ENCODE measurements around the gene TCP1.
"Not testable (repeated sequence)": the region's sequence is repeated elsewhere in the genome, so short reads cannot be mapped to it uniquely, and the experiment has no call there.

Gene TCP1

GRCh38 chr6:159754401-159754800 lies 35.0 kb downstream of the TCP1 start (continued):
- no peak for TF ChIP-seq CSRNP3 (CRISPR knock-in tag; IDR thresholded peaks at IDR 0.05)

GRCh38 chr6:159753081-159753872 lies 36.1 kb downstream of the TCP1 start:
- TF ChIP-seq ZNF70 (CRISPR knock-in tag; IDR thresholded peaks at IDR 0.05) (no peak), BACH2 (CRISPR knock-in tag; IDR thresholded peaks at IDR 0.05; ENCODE audit: borderline replicate concordance) (no peak), PATZ1 (CRISPR knock-in tag; IDR thresholded peaks at IDR 0.05; ENCODE audit: borderline replicate concordance) (no peak), ZC3H10 (CRISPR knock-in tag; IDR thresholded peaks at IDR 0.05) (no peak), ESRRG (CRISPR knock-in tag; IDR thresholded peaks at IDR 0.05) (no peak), CREB5 (CRISPR knock-in tag; IDR thresholded peaks at IDR 0.05; ENCODE audit: low read depth) (no peak), SNAI2 (CRISPR knock-in tag; IDR thresholded peaks at IDR 0.05) (no peak), RARB (CRISPR knock-in tag; IDR thresholded peaks at IDR 0.05) (no peak), OSR1 (CRISPR knock-in tag; IDR thresholded peaks at IDR 0.05) (no peak)
- no peak for ATAC-seq

GRCh38 chr6:159751448-159751847 lies 38.0 kb downstream of the TCP1 start:
- TF ChIP-seq ZNF565 (CRISPR knock-in tag; conservative IDR thresholded peaks at IDR 0.05; ENCODE audit: low read depth) (no peak), TOX (CRISPR knock-in tag; IDR thresholded peaks at IDR 0.05; ENCODE audit: borderline replicate concordance) (no peak), ZFP3 (CRISPR knock-in tag; IDR thresholded peaks at IDR 0.05) (no peak), PATZ1 (CRISPR knock-in tag; IDR thresholded peaks at IDR 0.05; ENCODE audit: borderline replicate concordance) (no peak), TCF4 (CRISPR knock-in tag; IDR thresholded peaks at IDR 0.05; ENCODE audit: borderline replicate concordance) (no peak), ESRRG (CRISPR knock-in tag; IDR thresholded peaks at IDR 0.05) (no peak), SNAI2 (CRISPR knock-in tag; IDR thresholded peaks at IDR 0.05) (no peak), CREB5 (CRISPR knock-in tag; IDR thresholded peaks at IDR 0.05; ENCODE audit: low read depth) (no peak), BACH2 (CRISPR knock-in tag; IDR thresholded peaks at IDR 0.05; ENCODE audit: borderline replicate concordance) (no peak), PPARA (CRISPR knock-in tag; IDR thresholded peaks at IDR 0.05; ENCODE audit: borderline replicate concordance) (no peak), GLIS3 (CRISPR knock-in tag; IDR thresholded peaks at IDR 0.05) (no peak), CSRNP3 (CRISPR knock-in tag; IDR thresholded peaks at IDR 0.05) (no peak)
- ATAC-seq = no peak

GRCh38 chr6:159748127-159748526 lies 41.3 kb downstream of the TCP1 start:
- not testable (repeated sequence) for ATAC-seq
